TTC549 (cell line): ENCODE data around the gene IL17RA.

Experiments
- FAIRE-seq: peaks from 2 replicates; lab custom pipeline; 2012; peaks lifted over from hg19 to GRCh38; lab: Jason Lieb, UNC

The IL17RA gene

GRCh38 chr22:17158176-17158567 lies 73.4 kb downstream of the IL17RA start:
- no peak for FAIRE-seq

- FAIRE-seq, result no peak
These were observed 74.0 kb downstream of the IL17RA start, which contains the start of gene HDHD5 for GRCh38 chr22:17158568-17159503. HDHD5 (minus strand) TSS chr22:17159277; CDS start chr22:17159251, 26 bp downstream.

GRCh38 chr22:17159504-17159951 lies 74.7 kb downstream of the IL17RA start:
- FAIRE-seq, result no peak

- no peak for FAIRE-seq
These were observed 77.2 kb downstream of the IL17RA start for GRCh38 chr22:17161991-17162390.

- no peak for FAIRE-seq
These were observed 77.9 kb downstream of the IL17RA start for GRCh38 chr22:17162731-17163130.

GRCh38 chr22:17164392-17165024 lies 79.7 kb downstream of the IL17RA start:
- FAIRE-seq, result no peak
